Lung (tissue), 12 donors: ENCODE measurements around the gene FARP1. TPM values are rescaled to one million over a fixed set of nuclear protein-coding genes. Genes with fewer than 3 reads are reported as not detected.

ENCODE experiments used
- ATAC-seq: fragments of 200-7000 bp; cut with Tn5 transposase; one replicate; pipeline ENCODE4 v1.9.1; 2020; ENCODE audit warnings: moderate number of reproducible peaks; ENCODE audit not compliant: insufficient read depth, low FRiP score
- DNase-seq, 3 donors: peaks; one replicate each; pipeline ENCODE4 v3.0.0-alpha.2; 2013 to 2017
- H3K27ac ChIP-seq, 2 donors: one replicate each; pipeline ENCODE4 v1.5.1; 2013; ENCODE audit warnings: mild to moderate bottlenecking in 2 of 2, moderate library complexity in 2 of 2, control low read depth in 1 of 2, inconsistent platforms in 1 of 2, low read depth in 1 of 2, low read length in 1 of 2
- H3K27me3 ChIP-seq, 3 donors: one replicate each; pipeline ENCODE4 v1.5.1; 2013; ENCODE audit warnings: low read length in 2 of 3; ENCODE audit not compliant: control insufficient read depth in 3 of 3, insufficient read depth in 3 of 3
- H3K36me3 ChIP-seq, 4 donors: one replicate each; pipeline ENCODE4 v1.5.1; 2013; ENCODE audit warnings: low read length in 4 of 4, mild to moderate bottlenecking in 1 of 4, moderate library complexity in 1 of 4; ENCODE audit not compliant: control insufficient read depth in 4 of 4, insufficient read depth in 4 of 4
- H3K4me1 ChIP-seq, 5 donors: one replicate each; pipeline ENCODE4 v1.5.1; 2013; ENCODE audit warnings: low read length in 5 of 5, mild to moderate bottlenecking in 2 of 5, moderate library complexity in 1 of 5; ENCODE audit not compliant: control insufficient read depth in 5 of 5, insufficient read depth in 5 of 5
- H3K4me3 ChIP-seq: one replicate; pipeline ENCODE4 v1.5.1; 2013; ENCODE audit warnings: mild to moderate bottlenecking, control low read depth, moderate library complexity
- H3K9ac ChIP-seq, 2 donors: one replicate each; pipeline ENCODE4 v1.5.1; 2013; ENCODE audit warnings: low read length in 2 of 2, control low read depth in 1 of 2; ENCODE audit not compliant: insufficient read depth in 1 of 2
- H3K9me3 ChIP-seq, 4 donors: one replicate each; pipeline ENCODE4 v1.5.1; 2013; ENCODE audit warnings: low read length in 3 of 4, mild to moderate bottlenecking in 1 of 4, moderate library complexity in 1 of 4; ENCODE audit not compliant: control insufficient read depth in 4 of 4, insufficient read depth in 3 of 4
- CTCF ChIP-seq: IDR thresholded peaks from 2 replicates; pipeline ENCODE4 v1.5.1; 2012; ENCODE audit warnings: mild to moderate bottlenecking; ENCODE audit errors: control extremely low read depth, extremely low read depth
- WGBS, 2 donors: extraction: QIAGEN DNeasy Blood & Tissue Kit; methylation state at CpG; one replicate each; pipeline ENCODE4 v1.1.7; 2013; 5-methylcytosine and 5-hydroxymethylcytosine counted together
- polyA plus RNA-seq, 2 donors: library from polyadenylated mRNA; stranded (reverse); fragments of 200-250 nt; gene quantifications; one replicate each; pipeline ENCODE4 v1.2.1, GENCODE V29; 2013
- total RNA-seq, 2 donors: library from RNA; depleted of rRNA in 1 of 2; stranded (reverse); fragments of >200 nt in 1 of 2; gene quantifications; one replicate each; pipeline ENCODE4 v1.2.1, GENCODE V29; 2014 to 2021
- donor health status: control.
- donor health status: control.
- donor health status: Bipolar disorder and iron deficiency.
- donor health status: healthy.
- donor health status: DM: yes; HTN: yes; CAD: no.

The FARP1 gene
- total and polyA plus RNA-seq, 4 donors = 20.8 to 102 (median 54.4) TPM

GRCh38 chr13:98454389-98454881 is 311.5 kb downstream of the FARP1 start:
- Histone ChIP-seq H3K27ac (peak overlapping the region; percentile 4 to 71), H3K9me3 (no peaks in the 10 kb centered on the region), H3K9ac (no peak overlapping the region), H3K4me3 (no peak overlapping the region), H3K27me3 (no peaks in the 10 kb centered on the region), H3K36me3 (peaks cover 0 to 39% (median 23%) of the 10 kb centered on the region in 4 donors), H3K4me1 (peaks cover 7 to 14% (median 10%) of the 10 kb centered on the region in 5 donors)
- TF ChIP-seq CTCF = no peak
- ATAC-seq = peak; percentile 42
- peak in 2 of 3 donors; percentile 81 to 85 for DNase-seq
- 17 to 20% methylated on average over 7 of the region's 7 CpGs for WGBS, 2 donors

GRCh38 chr13:98456413-98456845 is 313.5 kb downstream of the FARP1 start:
- H3K27me3 ChIP-seq = no peaks in the 10 kb centered on the region
- ATAC-seq (no peak), DNase-seq (no peak)
- no peak overlapping the region for H3K27ac ChIP-seq
- no peak for TF ChIP-seq CTCF
- H3K4me1 ChIP-seq = peaks cover 3 to 10% (median 7%) of the 10 kb centered on the region in 5 donors
- H3K9me3 ChIP-seq = no peaks in the 10 kb centered on the region
- WGBS, 2 donors = 92 to 94% methylated on average over 6 of the region's 6 CpGs
- peaks cover 0 to 43% (median 26%) of the 10 kb centered on the region in 4 donors for H3K36me3 ChIP-seq
- H3K4me3 ChIP-seq = no peak overlapping the region
- H3K9ac ChIP-seq = no peak overlapping the region

- no peak overlapping the region for H3K4me3 ChIP-seq
- no peaks in the 10 kb centered on the region for H3K27me3 ChIP-seq
- H3K27ac ChIP-seq = no peak overlapping the region
- TF ChIP-seq CTCF = no peak
- ATAC-seq = no peak
- H3K9me3 ChIP-seq = no peaks in the 10 kb centered on the region
- 92 to 95% methylated on average over 13 of the region's 13 CpGs for WGBS, 2 donors
- H3K36me3 ChIP-seq = peaks cover 0 to 43% (median 25%) of the 10 kb centered on the region in 4 donors
- no peak for DNase-seq
- H3K4me1 ChIP-seq = peaks cover 3 to 10% (median 7%) of the 10 kb centered on the region in 5 donors
- no peak overlapping the region for H3K9ac ChIP-seq
Measured at GRCh38 chr13:98457053-98457452, 314.2 kb downstream of the FARP1 start.

- Histone ChIP-seq H3K4me3 (no peak overlapping the region), H3K36me3 (peaks cover 0 to 53% (median 25%) of the 10 kb centered on the region in 4 donors), H3K27me3 (no peaks in the 10 kb centered on the region), H3K9me3 (no peaks in the 10 kb centered on the region), H3K9ac (no peak overlapping the region), H3K4me1 (peaks cover under 1 to 10% (median 7%) of the 10 kb centered on the region in 5 donors), H3K27ac (peak overlapping the region in 1 of 2 donors; percentile 32)
- TF ChIP-seq CTCF = no peak
- no peak for ATAC-seq
- WGBS, 2 donors = 67 to 82% methylated on average over 16 of the region's 16 CpGs
- no peak for DNase-seq
Measured at GRCh38 chr13:98458431-98458830, 315.5 kb downstream of the FARP1 start.
